GM23248 (cell line): ENCODE data around the gene SLC22A13. TPM values are rescaled to one million over a fixed set of nuclear protein-coding genes. Genes with fewer than 3 reads are reported as not detected.

ENCODE experiments used
- DNase-seq: peaks from one replicate; pipeline ENCODE4 v3.0.0-alpha.2; 2015
- H2AFZ ChIP-seq: fragments of 200-600 bp; sonication (generic); 2 replicates; pipeline ENCODE4 v1.6.1; 2016; ENCODE audit warnings: antibody characterized with exemption
- H3F3A ChIP-seq: fragments of 200-600 bp; sonication (generic); 2 replicates; pipeline ENCODE4 v1.6.1; 2016; ENCODE audit warnings: mild to moderate bottlenecking, antibody characterized with exemption, mixed run types; ENCODE audit not compliant: insufficient read depth
- H3K27ac ChIP-seq: fragments of 200-600 bp; sonication (generic); 2 replicates; pipeline ENCODE4 v1.5.1; 2016; ENCODE audit warnings: mild to moderate bottlenecking
- H3K27me3 ChIP-seq: fragments of 200-600 bp; sonication (generic); replicated peaks from 2 replicates; pipeline ENCODE4 v1.6.1; 2016; ENCODE audit warnings: mild to moderate bottlenecking; ENCODE audit not compliant: insufficient read depth
- H3K36me3 ChIP-seq: fragments of 200-600 bp; sonication (generic); 2 replicates; pipeline ENCODE4 v1.6.1; 2016; ENCODE audit warnings: low read depth, mild to moderate bottlenecking
- H3K4me1 ChIP-seq: fragments of 200-600 bp; sonication (generic); 2 replicates; pipeline ENCODE4 v1.6.1; 2016; ENCODE audit warnings: mild to moderate bottlenecking; ENCODE audit not compliant: insufficient read depth
- H3K4me2 ChIP-seq: fragments of 200-600 bp; sonication (generic); one replicate; pipeline ENCODE4 v1.6.1; 2016; ENCODE audit warnings: mild to moderate bottlenecking; ENCODE audit not compliant: unreplicated experiment
- H3K4me3 ChIP-seq: fragments of 200-600 bp; sonication (generic); 2 replicates; pipeline ENCODE4 v1.5.1; 2016; ENCODE audit warnings: mild to moderate bottlenecking
- H3K79me2 ChIP-seq: fragments of 200-600 bp; sonication (generic); 2 replicates; pipeline ENCODE4 v1.6.1; 2016; ENCODE audit warnings: mild to moderate bottlenecking; ENCODE audit not compliant: insufficient read depth
- H3K9ac ChIP-seq: fragments of 200-600 bp; sonication (generic); 2 replicates; pipeline ENCODE4 v1.6.1; 2016; ENCODE audit warnings: mild to moderate bottlenecking
- H3K9me2 ChIP-seq: fragments of 200-600 bp; sonication (generic); 2 replicates; pipeline ENCODE4 v1.6.1; 2016; ENCODE audit warnings: mixed run types, mild to moderate bottlenecking, moderate library complexity; ENCODE audit not compliant: insufficient read depth
- H3K9me3 ChIP-seq: fragments of 200-600 bp; sonication (generic); one replicate; pipeline ENCODE4 v1.6.1; 2017; ENCODE audit warnings: low read depth
- H4K20me1 ChIP-seq: fragments of 200-600 bp; sonication (generic); 2 replicates; pipeline ENCODE4 v1.6.0; 2016; ENCODE audit not compliant: insufficient read depth
- EZH2 ChIP-seq: fragments of 200-600 bp; sonication (generic); IDR thresholded peaks from 2 replicates; pipeline ENCODE4 v1.6.1; 2018; ENCODE audit warnings: antibody characterized with exemption, mild to moderate bottlenecking; ENCODE audit not compliant: insufficient read depth, poor library complexity, severe bottlenecking
- EZH2phosphoT487 ChIP-seq: fragments of 200-600 bp; sonication (generic); IDR thresholded peaks from 2 replicates; pipeline ENCODE4 v1.6.1; 2018; ENCODE audit warnings: antibody characterized with exemption, moderate library complexity, mild to moderate bottlenecking, low read depth; ENCODE audit not compliant: insufficient read depth
- WGBS, 2 experiments: methylation state at CpG; one replicate each; pipeline ENCODE4 v1.1.6; 2015 to 2017; ENCODE audit warnings: low lambda C conversion rate in 2 of 2, low coverage in 1 of 2; ENCODE audit errors: missing lambda C conversion rate in 2 of 2; 5-methylcytosine and 5-hydroxymethylcytosine counted together
- in situ Hi-C: fragments of 300-500 bp; cut with MboI; formaldehyde crosslinking; loops from 2 replicates; pipeline ENCODE4 v1.15.0; 2020
- polyA plus RNA-seq: library from polyadenylated mRNA; unstranded; fragments of >200 nt; fragmentation: Nextera tagmentation; extraction: Ambion mirVana; gene quantifications from 2 replicates; pipeline ENCODE4 v1.2.1, GENCODE V29; 2016
- total RNA-seq: library from RNA; depleted of rRNA; stranded (reverse); fragments of >200 nt; shearing (Covaris generic); gene quantifications from 2 replicates; pipeline ENCODE4 v1.2.3, GENCODE V29; 2014

The SLC22A13 gene
- total and polyA plus RNA-seq, 2 experiments from 2014 or later, result 0.86 TPM; not detected in 1

- no peaks in the 10 kb centered on the region for H3K27me3 ChIP-seq
- H2AFZ ChIP-seq, result no peak overlapping the region
- H3K9me3 ChIP-seq, result no peaks in the 10 kb centered on the region
- H3K9ac ChIP-seq, result no peak overlapping the region
- peaks cover 45% of the 10 kb centered on the region for H3K4me1 ChIP-seq
- H3K4me3 ChIP-seq, result no peak overlapping the region
- no peaks in the 10 kb centered on the region for H4K20me1 ChIP-seq
- peaks cover 49% of the 10 kb centered on the region for H3K79me2 ChIP-seq
- peaks cover 42% of the 10 kb centered on the region for H3F3A ChIP-seq
- peaks cover 38% of the 10 kb centered on the region for H3K36me3 ChIP-seq
- DNase-seq, result no peak
- H3K4me2 ChIP-seq, result no peak overlapping the region
- H3K27ac ChIP-seq, result no peak overlapping the region
- in situ Hi-C loops, result no loop called here
- no peak for TF ChIP-seq EZH2phosphoT487
- no peaks in the 10 kb centered on the region for H3K9me2 ChIP-seq
- WGBS, 2 experiments, result 91 to 94% methylated on average over 4 of the region's 4 CpGs
These were observed 41.3 kb upstream of the SLC22A13 start for GRCh38 chr3:38224357-38224756.

- Histone ChIP-seq H3K4me1 (peaks cover 45% of the 10 kb centered on the region), H3K4me3 (no peak overlapping the region), H3K9me3 (no peaks in the 10 kb centered on the region), H3K9ac (peak overlapping the region; percentile 22; the same call in 1 of the 2 replicates), H3K79me2 (peaks cover 46% of the 10 kb centered on the region), H2AFZ (no peak overlapping the region), H3F3A (peaks cover 42% of the 10 kb centered on the region), H3K27me3 (no peaks in the 10 kb centered on the region), H4K20me1 (no peaks in the 10 kb centered on the region), H3K9me2 (no peaks in the 10 kb centered on the region), H3K4me2 (peak overlapping the region; percentile 43), H3K27ac (peak overlapping the region; percentile 62), H3K36me3 (peaks cover 53% of the 10 kb centered on the region)
- in situ Hi-C loops, result no loop called here
- 94 to 96% methylated on average over 2 of the region's 2 CpGs for WGBS, 2 experiments
- TF ChIP-seq EZH2 (no peak), EZH2phosphoT487 (no peak)
- DNase-seq, result peak; percentile 81
These were observed 39.3 kb upstream of the SLC22A13 start for GRCh38 chr3:38226273-38226672.

GRCh38 chr3:38227989-38228388 is 37.6 kb upstream of the SLC22A13 start:
- Histone ChIP-seq H3K36me3 (peaks cover 46% of the 10 kb centered on the region), H3K9me2 (no peaks in the 10 kb centered on the region), H3K9ac (0 out of 2 replicates have a peak overlapping the region, but pooled peaks have one; percentile 19), H2AFZ (no peak overlapping the region), H3K4me2 (peak overlapping the region; percentile 64), H3K9me3 (no peaks in the 10 kb centered on the region), H3F3A (peaks cover 42% of the 10 kb centered on the region), H3K79me2 (peaks cover 29% of the 10 kb centered on the region), H3K4me3 (peak overlapping the region; percentile 14; the same call in 1 of the 2 replicates), H3K4me1 (peaks cover 45% of the 10 kb centered on the region), H4K20me1 (no peaks in the 10 kb centered on the region), H3K27ac (peak overlapping the region; percentile 84), H3K27me3 (no peaks in the 10 kb centered on the region)
- in situ Hi-C loops, result no loop called here
- TF ChIP-seq EZH2, result no peak
- TF ChIP-seq EZH2phosphoT487, result no peak
- 0 to 9% methylated on average over 2 of the region's 2 CpGs for WGBS, 2 experiments
- DNase-seq, result peak; percentile 82

- in situ Hi-C loops, result no loop called here
- Histone ChIP-seq H2AFZ (no peak overlapping the region), H3K27me3 (no peaks in the 10 kb centered on the region), H3K9me3 (no peaks in the 10 kb centered on the region), H3K9ac (no peak overlapping the region), H3K9me2 (no peaks in the 10 kb centered on the region), H3K36me3 (peaks cover 47% of the 10 kb centered on the region), H4K20me1 (no peaks in the 10 kb centered on the region), H3K27ac (peak overlapping the region; percentile 84), H3F3A (peaks cover 42% of the 10 kb centered on the region), H3K4me2 (no peak overlapping the region), H3K4me3 (no peak overlapping the region), H3K4me1 (peaks cover 45% of the 10 kb centered on the region), H3K79me2 (peaks cover 20% of the 10 kb centered on the region; the same call in 1 of the 2 replicates)
- DNase-seq, result peak; percentile 36
- 96 to 100% methylated on average over 1 of the region's 1 CpG for WGBS, 2 experiments
- TF ChIP-seq EZH2 (no peak), EZH2phosphoT487 (no peak)
These were observed 36.6 kb upstream of the SLC22A13 start for GRCh38 chr3:38229036-38229435.

- Histone ChIP-seq H3K27ac (no peak overlapping the region), H3K27me3 (no peaks in the 10 kb centered on the region), H3K36me3 (peaks cover 44% of the 10 kb centered on the region), H3K4me2 (no peak overlapping the region), H3F3A (peaks cover 14% of the 10 kb centered on the region), H2AFZ (no peak overlapping the region), H3K9me3 (no peaks in the 10 kb centered on the region), H3K9ac (no peak overlapping the region), H3K4me3 (no peak overlapping the region), H4K20me1 (no peaks in the 10 kb centered on the region), H3K79me2 (peaks cover 16% of the 10 kb centered on the region; the same call in 1 of the 2 replicates), H3K9me2 (no peaks in the 10 kb centered on the region), H3K4me1 (peaks cover 23% of the 10 kb centered on the region)
- WGBS, 2 experiments, result 92 to 96% methylated on average over 2 of the region's 2 CpGs
- TF ChIP-seq EZH2 (no peak), EZH2phosphoT487 (no peak)
- in situ Hi-C loops, result no loop called here
- no peak for DNase-seq
These were observed 32.9 kb upstream of the SLC22A13 start for GRCh38 chr3:38232701-38233100.
